Hematopoietic multipotent progenitor cell treated with erythropoietin and hydrocortisone succinate and interleukin-3 and kit ligand, for 4 days (in vitro differentiated cells): ENCODE measurements around the gene PSMG3.
"Not testable (repeated sequence)": the region's sequence is repeated elsewhere in the genome, so short reads cannot be mapped to it uniquely, and the experiment has no call there.

Experiments
- DNase-seq: peaks from one replicate; pipeline ENCODE4 v3.0.0-alpha.2; 2015

The PSMG3 gene

DNA sequence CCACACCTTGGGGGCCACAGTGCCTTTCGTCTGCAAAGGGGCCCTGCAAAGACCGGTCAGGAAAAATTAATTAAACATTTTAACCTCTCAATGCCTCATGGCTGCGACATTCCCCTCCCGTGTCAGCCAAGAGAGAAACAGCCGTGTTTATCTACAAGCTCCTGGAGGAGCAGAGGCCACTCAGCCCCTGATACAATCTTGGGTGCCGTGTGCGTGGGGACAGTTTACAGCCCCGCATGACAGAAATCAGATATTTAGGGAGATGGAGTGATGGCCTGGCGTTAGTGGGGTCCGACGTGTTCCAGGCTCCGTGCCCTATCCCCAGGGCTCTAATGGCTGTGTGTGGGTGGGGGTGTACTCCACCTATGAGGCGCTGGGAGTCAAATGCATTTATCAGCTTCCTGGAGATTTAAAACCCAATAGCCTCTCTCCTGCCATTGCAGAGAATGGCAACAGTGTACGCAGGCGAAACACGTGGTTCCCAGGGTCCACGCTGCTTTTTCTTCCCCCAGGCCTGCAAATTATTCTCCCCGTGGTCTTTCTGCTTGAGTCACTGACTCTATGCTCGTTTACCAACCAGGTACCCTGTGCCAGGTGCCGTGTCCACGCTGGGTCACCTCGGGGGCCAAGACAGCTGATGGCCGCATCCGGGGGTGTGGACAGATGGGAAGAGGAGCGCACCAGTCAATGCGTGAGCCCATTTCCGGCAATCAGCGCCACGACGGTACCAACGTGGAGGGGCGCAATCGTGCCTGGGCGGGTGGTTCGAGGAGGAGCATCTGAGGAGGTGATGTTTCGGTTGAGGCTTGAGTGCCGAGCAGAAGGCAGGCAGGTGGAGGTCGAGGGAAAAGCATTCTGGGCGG, 26.6 kb upstream of the PSMG3 start:
- DNase-seq, result no peak

- DNase-seq, result no peak
Measured at GRCh38 chr7:1595636-1596035, 25.8 kb upstream of the PSMG3 start.

GRCh38 chr7:1595027-1595426, 25.2 kb upstream of the PSMG3 start:
- no peak for DNase-seq

GRCh38 chr7:1593904-1594421, 24.1 kb upstream of the PSMG3 start:
- DNase-seq, result no peak

DNA sequence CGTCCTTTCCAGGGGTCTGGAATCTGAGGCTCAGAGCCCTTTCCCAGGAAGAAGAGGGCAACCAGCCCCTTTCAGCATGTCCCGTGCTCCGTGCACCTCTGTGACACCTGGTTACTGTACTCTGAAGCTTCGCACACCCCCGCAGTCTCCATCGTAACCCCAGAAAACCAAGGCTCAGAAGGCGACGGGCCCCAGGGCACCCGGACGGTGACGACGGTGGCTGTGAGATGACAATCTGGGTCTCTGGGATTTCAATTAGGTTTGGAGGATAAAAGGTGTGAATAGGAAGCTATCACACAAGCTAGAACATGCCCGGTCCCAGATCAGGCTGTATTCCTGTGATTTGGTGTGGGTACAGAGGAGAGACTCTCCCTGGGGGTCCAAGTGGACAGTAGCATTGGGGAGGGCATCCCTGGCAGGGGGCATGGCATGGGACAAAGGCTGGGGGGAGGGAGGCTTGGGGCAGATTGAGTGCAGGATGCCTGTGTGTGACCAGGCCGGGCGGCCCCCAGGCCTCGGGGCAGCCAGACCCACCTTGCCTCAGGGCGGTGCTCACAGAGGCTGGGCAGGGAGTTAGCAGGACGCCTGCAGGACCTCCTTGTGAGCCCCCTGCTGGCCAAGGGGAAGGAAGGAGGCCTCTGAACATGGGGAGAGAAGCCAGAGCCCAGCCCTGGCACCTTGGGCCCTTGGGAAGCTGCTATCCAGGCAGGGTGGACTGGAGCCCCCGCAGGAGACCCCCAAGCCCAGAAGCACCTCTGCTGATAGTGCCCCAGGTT, 23.4 kb upstream of the PSMG3 start:
- DNase-seq, result peak; percentile 54

DNA sequence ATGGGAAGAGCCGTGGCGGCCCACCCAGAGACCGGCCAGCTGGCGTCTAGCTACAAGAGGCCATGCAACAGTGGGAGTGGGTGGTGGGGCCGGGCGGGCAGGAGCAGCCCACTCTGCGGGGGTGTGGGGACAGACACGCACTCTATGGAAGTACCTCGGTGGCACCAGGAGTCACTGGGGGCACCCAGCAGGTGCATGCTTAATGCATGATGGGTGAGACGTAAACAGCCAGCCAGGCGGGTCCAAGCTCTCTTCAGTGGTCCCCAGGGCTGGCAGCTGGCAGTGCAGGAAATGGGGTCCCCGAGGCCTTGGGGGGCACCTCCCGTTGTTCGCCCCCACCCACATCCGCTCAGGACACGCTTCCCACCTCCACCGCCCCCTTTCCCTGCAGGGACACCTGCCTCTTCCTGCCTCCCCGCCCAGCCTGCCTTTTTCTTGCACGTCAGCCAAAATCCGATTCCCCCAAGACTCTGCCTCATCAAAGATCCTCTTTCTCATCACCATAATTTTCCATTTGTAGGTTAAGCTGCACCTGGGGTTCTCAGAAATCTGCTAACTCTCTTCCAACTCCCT, 22.6 kb upstream of the PSMG3 start:
- DNase-seq, result no peak

DNA sequence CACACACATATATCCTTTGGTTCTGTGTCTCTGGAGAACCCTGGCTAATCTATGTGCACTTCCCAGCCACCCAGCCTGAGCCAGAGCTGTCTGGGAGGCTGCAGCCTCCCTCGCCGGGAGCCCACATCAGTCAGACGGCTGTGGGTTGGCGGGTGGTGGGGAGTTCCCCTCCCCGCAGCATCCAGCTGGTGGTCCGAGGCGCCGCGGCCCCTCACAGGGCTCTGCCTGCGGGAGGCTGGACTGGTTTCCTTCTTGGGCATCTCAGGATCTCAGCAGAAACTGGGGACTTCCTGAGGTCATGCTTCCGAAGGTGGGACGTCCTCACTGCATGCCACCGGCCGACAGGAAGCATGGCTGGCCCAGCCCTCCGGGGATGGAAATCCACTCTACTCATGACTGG, 22.0 kb upstream of the PSMG3 start:
- no peak for DNase-seq

- no peak for DNase-seq
Measured at GRCh38 chr7:1591396-1591795, 21.6 kb upstream of the PSMG3 start.

DNA sequence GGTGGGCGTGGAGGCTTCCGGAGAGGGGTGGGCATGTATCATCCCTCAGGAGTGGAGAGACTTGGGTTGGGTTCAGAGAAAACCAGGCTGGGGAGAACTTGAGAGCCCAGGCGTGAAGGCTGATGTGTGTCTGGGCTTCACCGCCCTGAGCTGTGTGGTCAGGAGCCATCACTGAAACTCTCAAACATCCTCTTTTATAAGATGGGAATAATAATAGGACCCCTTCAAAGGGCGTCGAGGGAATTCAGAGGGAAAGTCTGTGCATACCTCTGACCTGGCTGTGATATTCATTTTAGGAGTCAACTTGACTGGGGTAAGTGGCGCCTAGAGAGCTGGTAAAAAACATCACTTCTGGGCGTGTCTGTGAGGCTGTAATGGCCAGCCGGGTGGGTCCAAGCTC, 21.1 kb upstream of the PSMG3 start:
- no peak for DNase-seq

GRCh38 chr7:1590476-1590875, 20.6 kb upstream of the PSMG3 start:
- no peak for DNase-seq

DNA sequence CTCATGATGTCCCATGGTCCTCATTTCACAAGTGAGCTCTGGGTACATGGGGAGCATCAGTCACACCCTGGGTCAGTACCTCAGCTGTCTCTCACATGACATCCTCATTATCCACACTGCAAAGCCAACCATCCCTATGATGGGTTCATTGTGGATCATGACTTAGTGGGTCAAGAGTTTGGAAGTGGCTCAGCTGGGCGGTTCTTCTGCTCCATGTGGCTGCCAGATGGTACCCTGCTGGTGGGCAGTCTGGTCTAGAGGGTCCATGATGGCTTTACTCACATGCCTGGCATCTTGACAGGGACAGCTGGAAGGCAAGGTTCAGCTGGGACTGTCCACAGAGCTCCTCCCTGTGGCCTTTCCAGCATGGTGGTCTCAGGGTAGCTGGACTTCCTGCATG, 19.1 kb upstream of the PSMG3 start:
- DNase-seq, result no peak

- DNase-seq, result no peak
Measured at GRCh38 chr7:1587738-1588137, 17.9 kb upstream of the PSMG3 start.

GRCh38 chr7:1586827-1587705, 17.2 kb upstream of the PSMG3 start:
- no peak for DNase-seq

GRCh38 chr7:1586126-1586826, 16.4 kb upstream of the PSMG3 start:
- DNase-seq, result no peak

GRCh38 chr7:1585142-1585981, 15.5 kb upstream of the PSMG3 start:
- no peak for DNase-seq

DNA sequence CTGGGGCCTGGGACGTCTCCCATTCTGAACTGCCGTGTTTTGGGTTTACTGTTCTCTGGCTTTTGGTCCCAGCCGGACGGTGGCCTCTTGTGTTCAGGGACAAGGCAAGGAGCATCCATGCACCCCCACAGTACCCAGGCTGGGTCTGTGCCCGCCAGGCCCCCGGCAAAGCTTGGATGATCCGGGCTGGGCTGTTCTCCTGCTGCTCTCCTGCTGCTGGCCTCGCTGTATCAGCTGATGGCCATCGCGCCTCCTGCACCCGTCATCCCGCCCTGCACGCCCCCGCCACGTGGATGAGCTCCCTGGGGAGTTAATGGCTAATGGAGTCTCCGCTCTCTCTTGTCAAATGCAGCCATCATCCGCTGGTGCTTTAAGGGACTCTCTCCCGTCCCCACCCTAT, 14.9 kb upstream of the PSMG3 start:
- no peak for DNase-seq

DNA sequence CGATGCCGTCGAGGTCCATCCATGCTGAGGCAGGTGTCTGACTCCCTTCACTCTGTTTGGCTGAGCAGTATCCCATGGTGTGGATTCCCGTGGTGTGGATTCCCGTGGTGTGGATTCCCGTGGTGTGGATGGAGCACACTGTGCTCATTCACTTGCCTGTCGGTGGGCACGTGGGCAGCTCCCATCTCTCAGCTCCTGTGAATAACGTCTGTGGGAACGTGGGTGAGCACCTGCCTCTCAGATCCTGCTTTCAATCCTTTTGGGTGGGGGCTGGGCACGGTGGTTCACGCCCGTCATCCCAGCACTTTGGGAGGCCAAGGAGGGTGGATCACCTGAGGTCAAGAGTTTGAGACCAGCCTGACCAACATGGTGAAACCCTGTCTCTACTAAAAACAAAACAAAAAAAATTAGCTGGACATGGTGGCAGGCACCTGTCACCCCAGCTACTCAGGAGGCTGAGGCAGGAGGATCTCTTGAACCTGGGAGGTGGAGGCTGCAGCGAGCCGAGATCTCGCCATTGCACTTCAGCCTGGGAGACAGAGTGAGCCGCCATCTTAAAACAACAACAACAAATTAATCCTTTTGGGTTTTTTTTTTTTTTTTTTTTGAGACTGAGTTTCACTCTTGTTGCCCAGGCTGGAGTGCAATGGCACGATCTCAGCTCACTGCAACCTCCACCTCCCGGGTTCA, 13.6 kb upstream of the PSMG3 start:
- not testable (repeated sequence) for DNase-seq

DNA sequence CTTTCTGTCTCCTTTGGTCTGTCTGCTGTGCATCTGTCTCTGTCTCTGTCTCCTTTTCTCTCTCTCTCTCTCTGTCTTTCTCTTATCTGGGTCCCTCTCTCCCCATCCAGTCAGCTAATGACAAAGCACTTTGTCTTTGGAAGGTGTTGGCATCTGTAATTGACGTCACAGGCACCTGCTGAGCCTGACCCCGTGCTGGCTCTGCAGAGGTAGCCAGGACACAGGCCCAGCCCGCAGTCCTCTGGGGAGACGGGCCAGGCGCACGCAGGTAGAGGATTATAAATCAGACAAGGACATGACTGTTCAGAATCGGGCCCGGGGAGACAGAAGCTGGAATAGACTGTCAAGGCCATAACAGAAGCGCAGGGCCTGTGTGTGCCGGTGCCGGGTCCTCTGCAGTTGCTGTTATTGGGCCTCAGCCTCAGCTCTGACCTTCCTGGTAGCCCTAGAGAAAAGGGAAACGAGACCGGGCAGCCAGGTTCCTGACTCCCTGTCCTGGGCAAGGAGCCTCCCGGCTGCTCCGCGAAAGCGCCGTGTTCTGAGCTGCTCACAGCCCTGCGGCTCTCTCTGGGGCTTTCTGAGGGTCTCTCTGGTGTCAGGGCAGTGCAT, 10.7 kb upstream of the PSMG3 start:
- DNase-seq, result no peak

GRCh38 chr7:1579481-1580421, 9.9 kb upstream of the PSMG3 start:
- peak; percentile 78 for DNase-seq
